ENCODE data around the gene CXXC5. TPM values are rescaled to one million over a fixed set of nuclear protein-coding genes. Genes with fewer than 3 reads are reported as not detected.
A peak's percentile ranks its signal among the peaks of the same experiment; 100 is the strongest.

CXXC5 gene
- total and polyA plus RNA-seq, 2 of the 4 experiments (the other 2 are of a cell fraction): 24.9 to 35.7 TPM

DNA sequence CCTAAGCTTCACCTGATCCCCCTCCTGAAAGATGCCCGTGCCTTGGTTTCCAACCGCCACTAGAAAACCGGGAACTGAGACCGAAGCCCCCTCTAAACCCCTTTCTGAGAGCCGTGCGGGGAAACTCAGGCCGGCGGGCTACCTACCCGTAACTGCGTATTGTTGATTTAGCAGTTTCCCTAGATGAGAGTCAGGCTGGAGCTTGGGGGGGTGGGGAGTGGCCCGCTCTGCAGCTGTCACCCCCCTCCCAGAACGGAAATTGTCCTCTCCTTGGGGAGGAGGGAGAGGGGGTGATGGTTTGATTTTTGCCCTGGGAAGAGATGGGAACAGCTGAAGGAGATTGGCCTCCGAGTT, 2.5 kb downstream of the CXXC5 start:
- no TSS peak for BruUV-seq (replicated peaks)
- peak overlapping the region; percentile 75 for H2BK120ac ChIP-seq (ENCODE audit: low read depth, low read length)
- dilution Hi-C loops (cut with HindIII; ENCODE audit: low sequenced_read_pairs, unreplicated experiment) (no loop called here), intact Hi-C loops (cut with micrococcal nuclease) (no loop called here), in situ Hi-C loops (cut with MboI; ENCODE audit: low sequenced_read_pairs) (no loop called here)
- no CpG with 5 or more reads among the region's 13 CpGs for WGBS, 2 experiments (ENCODE audit: extremely low coverage in 2 of 2, insufficient read length in 1 of 2)
- peak overlapping the region in 1 of 2 experiments; percentile 56; a peak in 3 of 4 replicates for H4K8ac ChIP-seq (ENCODE audit: low read depth in 2 of 2, low read length in 2 of 2)
- peak overlapping the region; percentile 87 for H2AK5ac ChIP-seq (ENCODE audit: low read depth, low read length)
- H3K9ac ChIP-seq (ENCODE audit: low read depth, low read length): peak overlapping the region; percentile 77
- POLR2A ChIA-PET (ENCODE audit: unreplicated experiment): no interaction called here
- H2AFZ ChIP-seq (replicated peaks; ENCODE audit: low read length, poor library complexity): peak overlapping the region; percentile 85
- peak overlapping the region; percentile 96 for H2AK9ac ChIP-seq (replicated peaks; ENCODE audit: low read depth, low read length, poor library complexity)
- 0 out of 2 replicates have a peak overlapping the region, but pooled peaks have one; percentile 7 for H3K14ac ChIP-seq (replicated peaks; ENCODE audit: low read depth, low read length)
- H2BK5ac ChIP-seq (ENCODE audit: low read depth, low read length, poor library complexity, severe bottlenecking): peak overlapping the region; percentile 71
- H3K27ac ChIP-seq (ENCODE audit: insufficient read depth, low read length): peak overlapping the region; percentile 77
- H3K79me1 ChIP-seq (ENCODE audit: low read depth in 1 of 2, low read length in 2 of 2): peaks cover 21 to 59% of the 10 kb centered on the region in 2 experiments; a peak in 3 of 4 replicates
- peaks cover 4% of the 10 kb centered on the region; the same call in 1 of the 2 replicates for H3K27me3 ChIP-seq (ENCODE audit: control insufficient read depth, insufficient read depth, low read length)
- peak overlapping the region; percentile 39; the same call in 1 of the 2 replicates for H2BK20ac ChIP-seq (ENCODE audit: low read depth, low read length)
- TF ChIP-seq MAZ (IDR thresholded peaks at IDR 0.05; ENCODE audit: borderline replicate concordance, low read depth, low read length) (0 out of 2 replicates have a peak, but pooled peaks have one; percentile 27), CEBPB (IDR thresholded peaks at IDR 0.05; ENCODE audit: low read depth, low read length) (no peak)
- H3K18ac ChIP-seq (ENCODE audit: low read depth, low read length): peak overlapping the region; percentile 30
- no peaks in the 10 kb centered on the region for H3K9me3 ChIP-seq (ENCODE audit: control insufficient read depth, insufficient read depth, low read length)
- ATAC-seq (ENCODE audit: low read depth) (no peak), DNase-seq (no peak)
- CTCF ChIA-PET: interaction anchor here (1.0 to 3.0 kb wide), 3 partner anchors 14 to 115 kb away, joined by 4 to 11 read pairs (median 6); no protein-coding TSS in a partner anchor
- H3K4me1 ChIP-seq (ENCODE audit: control insufficient read depth, insufficient read depth, low read length): peaks cover 36% of the 10 kb centered on the region
- peaks cover 24% of the 10 kb centered on the region for H3K9me1 ChIP-seq (ENCODE audit: insufficient read depth, low read length)
- H2BK15ac ChIP-seq (ENCODE audit: low read depth, low read length): peak overlapping the region; percentile 33; the same call in 1 of the 3 replicates
- H3K36me3 ChIP-seq (ENCODE audit: control insufficient read depth, insufficient read depth, low read length): no peaks in the 10 kb centered on the region
- H3K56ac ChIP-seq (ENCODE audit: extremely low read depth, insufficient read depth, low read length): peak overlapping the region; percentile 20; the same call in 1 of the 2 replicates
- peaks cover 16% of the 10 kb centered on the region for H4K20me1 ChIP-seq (ENCODE audit: insufficient read depth, low read length)
- peak overlapping the region; percentile 89 for H3K4me2 ChIP-seq (ENCODE audit: low read depth, low read length)
- peak overlapping the region; percentile 79 for H3K4ac ChIP-seq (ENCODE audit: low read depth, low read length)
- peak overlapping the region; percentile 44 for H3K23ac ChIP-seq (ENCODE audit: low read depth, low read length)
- peak overlapping the region; percentile 57 for H4K91ac ChIP-seq (ENCODE audit: insufficient read depth, low read depth, low read length)
- H4K5ac ChIP-seq (ENCODE audit: low read depth, low read length): peak overlapping the region; percentile 58
- H3K4me3 ChIP-seq (ENCODE audit: insufficient read depth, low read depth, low read length): peak overlapping the region; percentile 90

Data from IMR-90 (cell line).